Measurements from ENCODE around the gene POLL.

POLL gene

GRCh38 chr10:101611096-101611905 lies 23.2 kb upstream of the POLL start:
- no peak for DNase-seq

- DNase-seq: no peak
These were observed 21.4 kb upstream of the POLL start for GRCh38 chr10:101609481-101609880.

- DNase-seq: no peak
These were observed 19.1 kb upstream of the POLL start for GRCh38 chr10:101607124-101607523.

GRCh38 chr10:101602761-101603398 lies 14.8 kb upstream of the POLL start:
- peak in 1 of 2 donors; percentile 76 for DNase-seq

- DNase-seq: no peak
These were observed 13.5 kb upstream of the POLL start for GRCh38 chr10:101601541-101601940.

GRCh38 chr10:101597091-101597900 lies 9.2 kb upstream of the POLL start:
- no peak for DNase-seq

- no peak for DNase-seq
These were observed 7.8 kb upstream of the POLL start for GRCh38 chr10:101595591-101596433.

GRCh38 chr10:101593331-101593730 lies 5.3 kb upstream of the POLL start:
- peak in 1 of 2 donors; percentile 60 for DNase-seq

- DNase-seq: no peak
These were observed 822 bp upstream of the POLL start for GRCh38 chr10:101588879-101589278.

- no peak for DNase-seq
These were observed 2.2 kb downstream of the POLL start for GRCh38 chr10:101585841-101586240.

GRCh38 chr10:101580486-101581399 lies 7.3 kb downstream of the POLL start:
- DNase-seq: no peak

GRCh38 chr10:101579516-101579870 lies 8.6 kb downstream of the POLL start:
- no peak for DNase-seq

GRCh38 chr10:101578803-101579515 lies 9.1 kb downstream of the POLL start:
- DNase-seq: no peak

GRCh38 chr10:101578192-101578591 lies 9.9 kb downstream of the POLL start:
- DNase-seq: no peak

- no peak for DNase-seq
These were observed 10.8 kb downstream of the POLL start for GRCh38 chr10:101577121-101577871.

GRCh38 chr10:101576211-101576863 lies 11.7 kb downstream of the POLL start:
- no peak for DNase-seq

GRCh38 chr10:101575580-101576210 lies 12.4 kb downstream of the POLL start:
- DNase-seq: no peak

GRCh38 chr10:101575091-101575490 lies 13.0 kb downstream of the POLL start:
- no peak for DNase-seq

Measured in bone marrow (tissue), 2 donors.